Myocyte (in vitro differentiated cells): Measurements from ENCODE around the gene ABAT. TPM values are rescaled to one million over a fixed set of nuclear protein-coding genes. Genes with fewer than 3 reads are reported as not detected.
"Not testable (repeated sequence)": the region's sequence is repeated elsewhere in the genome, so short reads cannot be mapped to it uniquely, and the experiment has no call there.

Experiments
- DNase-seq: peaks from one replicate; pipeline ENCODE4 v3.0.0-alpha.2; 2012; ENCODE audit warnings: low read depth
- total RNA-seq: library from RNA; depleted of rRNA; stranded (reverse); fragments of >200 nt; gene quantifications from 2 replicates; pipeline ENCODE4 v1.2.3, GENCODE V29; 2014

Gene ABAT
- total RNA-seq, 1 donor from 2014 or later = 3.2 TPM

DNA sequence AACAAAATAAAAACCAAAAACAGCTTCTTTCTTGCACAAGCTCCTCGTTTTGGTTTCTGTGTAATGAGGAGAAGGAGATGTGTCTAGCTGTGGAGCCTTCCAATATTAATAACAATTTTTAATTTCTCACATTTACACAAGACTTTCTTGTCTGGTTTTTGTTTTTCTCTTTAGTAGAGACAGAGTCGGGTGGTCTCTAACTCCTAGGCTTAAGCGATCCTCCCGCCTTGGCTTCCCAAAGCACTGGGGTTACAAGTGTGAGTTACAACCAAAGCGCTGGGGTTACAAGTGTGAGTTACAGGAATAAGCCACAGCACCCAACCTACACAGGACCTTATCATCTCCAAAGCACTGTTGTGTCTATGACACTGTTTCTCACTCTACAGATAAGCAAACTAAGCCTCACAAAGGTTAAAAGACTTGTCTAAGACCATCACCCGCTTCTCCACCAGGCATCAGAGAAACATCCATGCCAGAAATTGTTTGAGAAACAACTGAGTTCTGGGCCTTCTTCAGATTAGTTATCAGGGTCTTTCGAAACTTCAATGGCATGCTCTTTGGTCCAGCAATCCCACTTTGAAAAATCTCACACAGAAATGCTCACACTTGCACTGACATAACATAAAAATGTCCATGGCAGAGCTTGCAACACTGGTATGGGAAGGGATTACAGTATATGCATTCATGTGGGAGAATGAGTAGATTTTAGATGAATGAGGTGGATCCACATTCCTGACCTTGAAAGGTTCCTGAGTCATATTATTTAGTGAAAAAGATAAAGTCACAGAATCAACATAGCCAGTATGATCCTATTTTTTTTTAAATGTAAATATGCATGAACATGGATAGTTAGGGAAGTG, 3.9 kb downstream of the ABAT start:
- DNase-seq = no peak

- DNase-seq = no peak
Observed at GRCh38 chr16:8679151-8679550, 4.7 kb downstream of the ABAT start.

DNA sequence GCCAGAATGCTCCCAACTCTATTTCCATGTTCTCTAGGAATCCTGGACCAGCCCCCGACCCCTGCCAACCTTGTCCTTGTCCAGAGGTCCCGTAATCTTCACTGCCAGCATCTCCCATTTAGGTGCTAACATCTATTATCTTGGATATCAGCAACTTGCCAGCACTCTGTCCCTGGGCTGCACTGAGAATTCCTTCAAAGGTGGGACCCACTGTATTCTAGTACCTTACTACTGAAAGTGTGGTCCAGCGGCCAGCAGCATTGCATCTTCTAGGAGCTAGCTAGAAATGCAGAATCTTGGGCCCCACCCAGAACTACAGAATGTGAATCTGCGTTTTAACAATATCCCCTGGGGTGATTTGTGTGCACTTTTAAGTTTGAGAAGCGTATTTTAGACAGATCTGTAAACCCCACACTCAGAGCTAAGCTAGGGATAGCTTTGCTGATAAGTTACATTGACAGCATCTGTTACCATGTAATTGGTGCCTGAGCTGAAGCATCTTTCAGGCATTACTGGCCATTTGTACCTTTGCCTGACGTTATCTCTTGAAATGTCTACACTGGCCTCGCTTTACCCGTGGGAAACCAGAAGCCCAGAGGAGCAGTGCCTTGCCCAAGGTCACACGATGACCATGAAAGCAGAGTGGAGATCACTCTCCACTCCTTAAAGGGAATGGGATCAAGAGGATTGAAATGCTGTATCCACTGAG, 8.3 kb downstream of the ABAT start:
- no peak for DNase-seq

DNA sequence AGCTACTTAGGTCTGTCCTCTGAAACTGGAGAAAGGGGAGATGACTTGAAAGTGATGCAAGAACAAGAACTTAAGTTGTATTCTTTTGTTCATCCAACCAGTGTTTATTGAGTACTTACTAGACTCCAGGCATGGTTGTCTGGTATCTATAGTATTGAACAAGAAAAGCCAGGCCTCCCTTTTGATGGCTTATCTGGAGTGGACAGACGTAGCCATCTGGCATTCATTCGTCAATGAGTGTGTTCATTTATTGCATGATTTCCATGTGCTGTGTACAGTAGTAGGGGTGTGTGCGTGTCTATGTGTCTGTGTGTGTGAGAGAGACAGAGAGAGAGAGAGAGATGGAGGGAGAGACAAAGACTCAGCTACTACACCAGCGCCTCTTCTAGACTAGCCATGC, 9.2 kb downstream of the ABAT start:
- DNase-seq = no peak

- no peak for DNase-seq
Observed at GRCh38 chr16:8685617-8686016, 11.2 kb downstream of the ABAT start.

DNA sequence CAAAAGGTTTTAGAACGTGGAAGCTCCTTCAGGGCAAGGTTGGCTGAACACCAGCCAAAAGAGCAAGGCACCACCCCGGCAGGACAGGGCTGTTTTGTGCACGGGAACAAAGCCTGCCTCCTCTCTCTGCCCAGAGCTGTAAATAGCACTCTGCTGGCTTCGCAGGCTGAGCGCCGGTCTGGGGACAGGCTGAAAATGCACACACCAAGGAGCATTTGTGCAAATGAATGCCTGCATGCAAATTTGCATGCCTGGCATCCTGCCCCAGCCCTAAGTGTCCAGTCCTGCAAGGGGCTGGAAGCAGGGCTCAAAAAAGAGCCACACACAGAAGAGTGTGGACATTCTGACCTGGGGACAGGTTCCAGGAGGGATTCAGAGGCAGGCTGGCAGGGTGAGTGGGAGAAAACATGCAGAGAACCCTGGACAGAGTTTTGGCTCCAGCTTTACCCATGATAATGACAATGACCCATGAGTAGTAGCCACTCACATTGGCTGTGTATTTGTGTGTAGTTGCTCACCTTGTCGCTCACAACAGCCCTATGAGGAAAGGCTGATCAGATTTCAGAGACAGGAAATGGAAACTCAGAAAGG, 11.7 kb downstream of the ABAT start:
- DNase-seq = peak; percentile 15

GRCh38 chr16:8686879-8687278, 12.5 kb downstream of the ABAT start:
- no peak for DNase-seq

GRCh38 chr16:8689686-8690085, 15.3 kb downstream of the ABAT start:
- no peak for DNase-seq

DNA sequence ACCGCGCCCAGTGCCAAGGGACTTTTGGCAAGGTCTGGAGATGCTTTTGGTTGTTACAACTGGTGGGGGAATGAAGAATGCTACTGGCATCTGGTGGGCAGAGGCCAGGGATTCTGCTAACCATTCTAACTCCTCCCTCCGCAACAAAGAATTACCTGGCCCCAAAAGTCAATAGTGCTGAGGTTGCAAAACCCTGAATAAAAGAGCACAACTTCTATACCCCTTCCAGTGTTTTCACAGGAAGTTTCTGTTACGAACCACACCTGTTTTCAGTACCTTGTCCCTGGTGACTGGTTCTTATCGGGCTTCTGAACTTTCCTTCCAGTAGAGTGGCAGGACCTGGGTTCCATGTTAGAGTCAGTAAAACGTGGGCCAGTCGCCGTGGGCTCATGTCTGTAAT, 17.3 kb downstream of the ABAT start:
- DNase-seq = no peak

- DNase-seq = no peak
Observed at GRCh38 chr16:8694795-8695728, 20.6 kb downstream of the ABAT start.

DNA sequence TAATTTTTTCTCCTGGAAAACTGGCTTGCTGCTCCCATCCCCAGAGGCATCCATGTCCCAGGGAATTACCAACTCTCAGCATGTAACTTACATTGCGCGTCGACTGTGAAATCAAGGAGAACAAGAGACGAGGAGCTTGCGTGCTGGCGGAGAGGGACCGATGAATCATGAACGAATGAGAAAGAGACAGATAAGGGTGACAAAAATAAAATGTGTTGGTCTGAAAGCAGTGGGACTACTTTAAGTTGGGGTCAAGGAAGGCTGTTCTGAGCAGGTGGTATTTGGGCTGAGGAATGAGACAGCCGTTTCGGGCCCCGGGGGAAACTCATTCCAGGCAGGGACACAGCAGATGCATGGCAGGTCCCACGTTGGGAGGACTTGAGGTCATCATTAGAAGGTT, 22.5 kb downstream of the ABAT start:
- DNase-seq = peak; percentile 22

DNA sequence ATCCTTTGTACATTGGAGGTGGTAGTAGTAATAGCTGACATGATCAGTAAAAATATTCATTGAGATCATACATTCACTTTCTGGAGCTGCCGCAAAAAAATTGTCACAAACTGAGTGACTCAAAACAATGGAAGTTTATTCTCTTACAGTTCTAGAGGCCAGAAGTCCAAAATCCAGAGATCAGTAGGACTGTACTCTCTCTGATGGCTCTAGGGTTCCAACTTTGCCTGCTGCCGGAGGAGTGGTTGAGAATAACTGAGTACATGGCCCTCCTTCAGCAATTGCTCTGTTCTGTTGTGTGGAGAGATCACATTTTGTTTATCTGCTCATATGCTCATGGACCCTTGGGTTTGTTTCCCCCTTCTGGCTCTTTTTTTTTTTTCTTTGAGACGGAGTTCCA, 23.5 kb downstream of the ABAT start:
- no peak for DNase-seq

DNA sequence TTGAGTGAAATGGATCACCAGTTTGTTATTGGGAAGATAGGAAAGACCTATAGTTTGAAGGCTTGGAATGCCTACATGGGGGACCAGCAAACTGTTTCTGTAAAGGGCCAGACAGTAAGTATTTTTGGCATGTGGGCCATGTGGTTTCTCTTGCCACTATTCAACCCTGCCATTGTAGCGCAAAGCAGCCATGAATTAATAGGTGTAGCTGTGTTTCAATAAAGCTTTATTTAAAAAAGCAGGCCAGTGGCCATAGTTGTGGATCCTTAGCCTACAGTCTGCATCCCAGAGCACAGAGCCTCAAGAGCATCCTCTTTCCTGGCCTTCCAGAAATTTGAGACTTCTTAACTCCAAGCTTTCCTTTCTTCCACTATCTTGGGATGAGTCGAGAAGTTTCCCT, 29.3 kb downstream of the ABAT start:
- DNase-seq = no peak

DNA sequence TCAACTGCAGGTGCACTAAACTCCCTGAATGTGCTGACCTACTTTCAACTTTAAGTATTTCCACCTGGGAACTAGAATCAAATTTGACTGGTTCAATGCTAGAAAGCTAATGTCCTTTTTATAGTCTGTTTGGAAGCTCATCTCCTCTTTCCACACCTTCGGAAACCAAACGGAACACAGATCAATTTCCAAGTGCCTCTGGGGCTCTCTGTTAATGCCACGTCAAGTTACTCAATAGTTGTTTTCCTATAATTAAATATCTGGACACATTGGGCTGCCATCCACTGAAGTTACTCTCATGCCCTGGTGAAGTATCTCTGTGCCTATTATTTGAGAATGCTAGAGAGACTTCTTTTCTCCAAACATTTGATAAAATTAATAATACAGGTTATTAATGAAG, 29.7 kb downstream of the ABAT start:
- DNase-seq = no peak

DNA sequence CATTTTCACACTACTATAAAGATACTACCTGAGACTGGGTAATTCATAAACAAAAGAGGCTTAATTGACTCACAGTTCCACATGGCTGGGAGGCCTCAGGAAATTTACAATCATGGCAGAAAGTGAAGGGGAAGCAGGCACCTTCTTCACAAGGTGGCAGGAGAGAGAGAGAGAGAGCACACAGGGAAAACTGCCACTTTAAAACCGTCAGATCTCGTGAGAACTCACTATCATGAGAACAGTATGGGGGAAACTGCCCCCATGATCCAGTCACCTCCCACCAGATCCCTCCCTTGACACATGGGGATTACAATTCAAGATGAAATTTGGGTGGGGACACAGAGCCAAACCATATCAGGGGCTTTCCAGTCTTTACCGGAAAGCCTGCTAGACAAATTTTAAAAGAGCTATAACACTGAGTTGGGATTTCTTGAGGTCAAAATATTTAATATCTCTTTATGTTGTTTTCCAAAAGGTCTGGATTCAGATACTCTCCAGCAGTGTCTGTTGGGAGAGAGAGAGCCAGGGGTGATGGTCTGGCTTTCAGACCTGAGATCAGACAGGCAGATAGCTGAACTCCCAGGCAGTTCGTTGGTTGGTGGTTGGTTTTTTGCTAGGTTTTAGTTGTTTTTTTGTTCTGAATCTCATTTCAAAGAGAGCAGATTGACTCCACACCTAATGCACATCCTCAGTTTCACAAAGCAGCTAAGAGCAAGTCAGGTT, 30.8 kb downstream of the ABAT start:
- not testable (repeated sequence) for DNase-seq

GRCh38 chr16:8708536-8708935, 34.1 kb downstream of the ABAT start:
- DNase-seq = no peak

GRCh38 chr16:8712589-8713361, 38.4 kb downstream of the ABAT start:
- DNase-seq = no peak

DNA sequence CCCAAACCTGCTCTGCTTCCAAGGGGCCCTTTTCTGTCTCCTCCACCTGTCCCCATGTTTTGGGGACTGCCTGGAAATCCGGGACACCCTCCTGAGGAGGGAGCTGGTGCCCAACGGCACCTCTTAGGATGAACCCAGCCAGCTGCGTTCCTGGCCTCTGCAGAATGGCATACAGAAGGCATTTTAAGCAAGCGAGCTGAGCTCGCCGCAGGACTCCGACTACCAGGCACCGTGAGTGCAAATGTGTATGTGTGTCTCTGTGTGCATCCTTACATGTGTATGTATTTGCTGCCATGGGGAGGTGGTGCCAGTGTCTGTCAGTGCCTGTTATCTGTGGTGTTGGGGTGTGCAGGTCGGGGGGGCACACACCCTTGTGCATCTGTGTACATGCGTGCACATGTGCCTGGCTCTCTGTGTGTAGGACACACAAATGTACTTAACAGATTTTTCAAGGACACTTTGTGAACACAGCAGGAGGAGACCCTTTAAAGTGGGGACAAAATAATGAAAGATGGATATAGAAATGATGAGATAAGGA, 39.3 kb downstream of the ABAT start:
- no peak for DNase-seq

- DNase-seq = no peak
Observed at GRCh38 chr16:8714174-8714573, 39.8 kb downstream of the ABAT start.
